ENCODE results near the gene C17orf75. TPM values are rescaled to one million over a fixed set of nuclear protein-coding genes. Genes with fewer than 3 reads are reported as not detected.

The C17orf75 gene
- total and polyA plus RNA-seq, 2 experiments from 2014 or later: 35.9 to 43.3 TPM

GRCh38 chr17:32285306-32285705 lies 56.7 kb downstream of the C17orf75 start (continued):
- TF ChIP-seq JUNB (IDR thresholded peaks at IDR 0.05; ENCODE audit: unreplicated experiment) (no peak), ZNF331 (CRISPR knock-in tag; IDR thresholded peaks at IDR 0.05; ENCODE audit: low read depth) (no peak), POLR2AphosphoS5 (IDR thresholded peaks at IDR 0.05; ENCODE audit: low read depth) (no peak), NANOG (IDR thresholded peaks at IDR 0.05; ENCODE audit: borderline replicate concordance) (no peak)

GRCh38 chr17:32283745-32284201 lies 58.2 kb downstream of the C17orf75 start:
- no peak for ATAC-seq
- H3K9me2 ChIP-seq (ENCODE audit: insufficient read depth): no peaks in the 10 kb centered on the region
- Mint-ChIP-seq H3K36me3 (ENCODE audit: low read depth) (no peaks in the 10 kb centered on the region; the same call in 2 of the 3 replicates), H3K27ac (no peak overlapping the region), H3K9me3 (no peaks in the 10 kb centered on the region), H3K4me1 (peaks cover 52% of the 10 kb centered on the region), H3K27me3 (ENCODE audit: insufficient read depth, low read depth, poor library complexity) (peaks cover 17% of the 10 kb centered on the region), H3K4me3 (no peak overlapping the region)
- no peak overlapping the region for H2AFZ ChIP-seq
- H4K20me1 ChIP-seq (replicated peaks; ENCODE audit: insufficient read depth): no peaks in the 10 kb centered on the region
- H3K36me3 ChIP-seq (ENCODE audit: insufficient read depth): no peaks in the 10 kb centered on the region
- peaks cover 33% of the 10 kb centered on the region for H3F3A ChIP-seq (replicated peaks; ENCODE audit: low read depth)
- no peak for DNase-seq (ENCODE audit: low spot score)
- peaks cover 41% of the 10 kb centered on the region for H3K4me1 ChIP-seq (ENCODE audit: insufficient read depth)
- H3K79me2 ChIP-seq (replicated peaks; ENCODE audit: insufficient read depth): no peaks in the 10 kb centered on the region
- no peak overlapping the region for H3K4me2 ChIP-seq
- TF ChIP-seq CREB1 (CRISPR knock-in tag; IDR thresholded peaks at IDR 0.05; ENCODE audit: low read depth): no peak
- no peak for TF ChIP-seq EZH2phosphoT487 (IDR thresholded peaks at IDR 0.05; ENCODE audit: unreplicated experiment)
- no peak overlapping the region for H3K27ac ChIP-seq (ENCODE audit: low read depth)
- no peaks in the 10 kb centered on the region for H3K27me3 ChIP-seq (ENCODE audit: insufficient read depth)
- H3K4me3 ChIP-seq: no peak overlapping the region

DNA sequence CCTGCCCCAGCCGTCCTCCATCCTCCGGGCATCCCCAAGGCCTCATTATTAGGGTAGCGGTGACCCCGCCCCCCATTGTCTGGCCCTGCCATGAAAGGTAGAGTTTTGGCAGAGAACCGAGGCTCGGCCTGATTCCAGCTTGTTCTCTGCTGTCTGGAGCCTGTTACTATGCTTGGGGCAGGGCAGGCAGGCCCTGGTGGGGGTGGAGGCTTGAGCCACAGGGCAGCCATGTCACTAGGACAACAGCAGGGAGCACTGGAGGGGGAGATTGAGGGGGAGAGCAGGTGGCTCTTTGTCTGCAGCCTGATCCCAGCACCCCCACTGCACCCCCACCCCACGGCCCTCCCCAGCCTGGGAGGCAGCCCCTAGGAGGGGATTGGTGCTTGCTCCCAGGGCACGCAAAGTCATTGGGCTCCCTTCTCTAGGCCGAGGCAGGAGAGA lies 60.9 kb downstream of the C17orf75 start:
- ATAC-seq: peak; percentile 45
- no peaks in the 10 kb centered on the region for H3K27me3 ChIP-seq (ENCODE audit: insufficient read depth)
- H3K79me2 ChIP-seq (replicated peaks; ENCODE audit: insufficient read depth): no peaks in the 10 kb centered on the region
- peak overlapping the region; percentile 78 for H3K4me2 ChIP-seq
- H3K4me3 ChIP-seq: peak overlapping the region; percentile 44; the same call in 1 of the 2 replicates
- H4K20me1 ChIP-seq (replicated peaks; ENCODE audit: insufficient read depth): 0 out of 2 replicates have a peak, but pooled peaks cover 5% of the 10 kb centered on the region
- H3K27me3 Mint-ChIP-seq (ENCODE audit: insufficient read depth, low read depth, poor library complexity): peaks cover 20% of the 10 kb centered on the region
- H3K4me1 Mint-ChIP-seq: peaks cover 52% of the 10 kb centered on the region
- peak overlapping the region; percentile 58 for H3K4me3 Mint-ChIP-seq
- peaks cover 44% of the 10 kb centered on the region for H3K4me1 ChIP-seq (ENCODE audit: insufficient read depth)
- no peaks in the 10 kb centered on the region for H3K9me3 Mint-ChIP-seq
- no peaks in the 10 kb centered on the region for H3K36me3 Mint-ChIP-seq (ENCODE audit: low read depth)
- H2AFZ ChIP-seq: peak overlapping the region; percentile 92; the same call in 1 of the 2 replicates
- H3K27ac ChIP-seq (ENCODE audit: low read depth): peak overlapping the region; percentile 80
- no peaks in the 10 kb centered on the region for H3K9me2 ChIP-seq (ENCODE audit: insufficient read depth)
- TF ChIP-seq, protein P1, sequence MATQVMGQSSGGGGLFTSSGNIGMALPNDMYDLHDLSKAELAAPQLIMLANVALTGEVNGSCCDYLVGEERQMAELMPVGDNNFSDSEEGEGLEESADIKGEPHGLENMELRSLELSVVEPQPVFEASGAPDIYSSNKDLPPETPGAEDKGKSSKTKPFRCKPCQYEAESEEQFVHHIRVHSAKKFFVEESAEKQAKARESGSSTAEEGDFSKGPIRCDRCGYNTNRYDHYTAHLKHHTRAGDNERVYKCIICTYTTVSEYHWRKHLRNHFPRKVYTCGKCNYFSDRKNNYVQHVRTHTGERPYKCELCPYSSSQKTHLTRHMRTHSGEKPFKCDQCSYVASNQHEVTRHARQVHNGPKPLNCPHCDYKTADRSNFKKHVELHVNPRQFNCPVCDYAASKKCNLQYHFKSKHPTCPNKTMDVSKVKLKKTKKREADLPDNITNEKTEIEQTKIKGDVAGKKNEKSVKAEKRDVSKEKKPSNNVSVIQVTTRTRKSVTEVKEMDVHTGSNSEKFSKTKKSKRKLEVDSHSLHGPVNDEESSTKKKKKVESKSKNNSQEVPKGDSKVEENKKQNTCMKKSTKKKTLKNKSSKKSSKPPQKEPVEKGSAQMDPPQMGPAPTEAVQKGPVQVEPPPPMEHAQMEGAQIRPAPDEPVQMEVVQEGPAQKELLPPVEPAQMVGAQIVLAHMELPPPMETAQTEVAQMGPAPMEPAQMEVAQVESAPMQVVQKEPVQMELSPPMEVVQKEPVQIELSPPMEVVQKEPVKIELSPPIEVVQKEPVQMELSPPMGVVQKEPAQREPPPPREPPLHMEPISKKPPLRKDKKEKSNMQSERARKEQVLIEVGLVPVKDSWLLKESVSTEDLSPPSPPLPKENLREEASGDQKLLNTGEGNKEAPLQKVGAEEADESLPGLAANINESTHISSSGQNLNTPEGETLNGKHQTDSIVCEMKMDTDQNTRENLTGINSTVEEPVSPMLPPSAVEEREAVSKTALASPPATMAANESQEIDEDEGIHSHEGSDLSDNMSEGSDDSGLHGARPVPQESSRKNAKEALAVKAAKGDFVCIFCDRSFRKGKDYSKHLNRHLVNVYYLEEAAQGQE (IDR thresholded peaks at IDR 0.05; ENCODE audit: unreplicated experiment): no peak
- TF ChIP-seq NANOG (IDR thresholded peaks at IDR 0.05; ENCODE audit: borderline replicate concordance): no peak
- no peak for TF ChIP-seq CTCF (conservative IDR thresholded peaks at IDR 0.05; ENCODE audit: low read depth in 2 of 2)
- TF ChIP-seq POLR2AphosphoS5 (IDR thresholded peaks at IDR 0.05; ENCODE audit: low read depth): no peak
- TF ChIP-seq ZNF114 (CRISPR knock-in tag; IDR thresholded peaks at IDR 0.05): no peak
- H3K27ac Mint-ChIP-seq: no peak overlapping the region; the same call in 1 of the 2 replicates
- peaks cover 29% of the 10 kb centered on the region for H3F3A ChIP-seq (replicated peaks; ENCODE audit: low read depth)
- peak; percentile 74 for DNase-seq (ENCODE audit: low spot score)
- H3K36me3 ChIP-seq (ENCODE audit: insufficient read depth): no peaks in the 10 kb centered on the region
